ENCODE results near the gene SH3TC2.
A peak's percentile ranks its signal among the peaks of the same experiment; 100 is the strongest.

SH3TC2 gene

DNA sequence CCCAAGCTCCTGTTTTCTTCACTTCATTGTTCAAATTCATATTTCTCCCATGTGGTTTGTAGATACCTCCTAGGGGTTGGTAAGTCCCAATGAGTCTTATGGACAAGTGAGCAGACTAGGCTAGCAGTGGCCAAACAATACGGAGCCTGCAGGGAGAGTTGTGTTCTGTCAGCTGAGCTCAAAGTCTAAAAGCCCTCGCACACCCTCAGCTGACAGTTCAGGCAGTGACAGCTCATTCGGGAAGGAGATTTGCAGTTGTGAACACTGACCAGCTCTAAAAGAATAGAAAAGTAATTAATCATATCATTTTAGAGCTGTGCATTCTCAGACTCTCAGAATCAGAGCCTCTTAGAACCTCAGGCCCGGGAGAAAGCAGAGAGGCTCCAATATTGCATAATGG, 95.1 kb downstream of the SH3TC2 start:
- DNase-seq, result no peak

DNA sequence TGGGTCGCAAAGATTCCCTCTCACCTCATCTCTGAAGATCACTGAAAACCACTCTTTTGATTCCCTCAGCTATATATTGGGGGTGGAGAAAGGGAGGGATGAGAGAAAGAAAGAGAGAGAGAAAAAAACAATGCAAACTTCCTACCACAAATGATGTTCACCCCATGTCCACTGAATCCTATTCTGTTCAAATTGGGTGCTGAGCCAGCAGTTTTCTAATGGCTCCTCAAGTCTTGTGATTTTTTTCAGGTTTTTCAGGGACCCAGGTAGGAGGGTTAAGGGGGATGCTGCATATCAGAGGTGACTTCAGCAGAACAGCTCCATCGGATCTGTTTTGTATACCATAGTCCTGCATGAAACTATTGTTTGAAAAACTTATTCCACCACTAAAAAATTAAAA, 95.9 kb downstream of the SH3TC2 start:
- DNase-seq, result no peak

DNA sequence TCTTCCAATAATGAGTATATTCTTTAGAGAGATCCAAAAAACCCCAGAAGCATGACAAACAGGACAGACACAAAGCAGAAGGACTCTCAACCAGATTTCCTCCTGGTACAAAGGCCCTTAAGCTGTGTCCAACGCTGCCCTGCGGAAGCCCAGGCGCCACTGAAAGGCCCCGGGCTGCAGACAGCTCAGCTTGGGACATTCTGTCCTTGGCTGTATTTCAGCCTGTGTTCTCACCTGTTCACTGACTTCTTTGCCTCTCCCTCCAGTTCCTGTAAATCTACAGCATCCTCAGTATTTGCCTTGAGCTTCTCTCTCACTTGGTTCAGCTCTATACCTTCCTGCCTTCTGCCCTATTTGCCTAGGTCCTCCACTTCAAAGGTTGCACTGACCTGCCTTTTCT, 96.5 kb downstream of the SH3TC2 start:
- no peak for DNase-seq

DNA sequence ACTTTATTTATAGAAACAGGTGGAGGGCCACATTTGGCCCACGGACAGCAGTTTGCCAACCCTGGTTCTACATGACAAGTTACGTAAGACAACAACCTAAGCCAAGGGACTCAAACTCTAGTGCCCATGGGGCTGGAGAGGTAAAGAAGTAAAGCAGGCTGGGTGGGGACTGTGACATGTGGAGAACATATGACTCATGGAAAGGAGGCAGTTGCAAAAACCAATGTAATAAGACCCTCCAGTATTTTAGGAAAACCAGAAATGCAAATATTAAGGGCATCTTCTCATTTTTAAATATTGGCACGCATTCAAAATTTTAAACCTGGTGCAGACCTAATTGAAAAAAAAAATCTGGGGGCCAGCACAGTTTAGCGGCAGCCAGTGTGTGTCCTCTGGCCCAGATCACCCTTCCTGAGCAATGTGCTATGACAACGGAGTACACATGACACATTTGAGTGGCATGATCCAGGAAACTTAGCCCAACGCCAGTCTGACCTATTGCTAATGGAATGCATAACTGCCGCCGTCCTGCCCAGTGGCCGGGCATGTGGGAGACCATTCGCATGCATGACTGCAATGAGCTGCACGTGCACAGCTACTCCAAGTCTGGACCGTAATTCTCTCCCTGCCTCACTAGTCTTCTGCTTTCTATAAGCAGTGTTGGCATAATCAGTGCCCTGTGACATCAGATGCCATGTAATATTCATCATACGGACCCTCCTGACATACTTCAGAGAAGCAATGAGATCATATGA, 97.2 kb downstream of the SH3TC2 start:
- DNase-seq, result no peak

DNA sequence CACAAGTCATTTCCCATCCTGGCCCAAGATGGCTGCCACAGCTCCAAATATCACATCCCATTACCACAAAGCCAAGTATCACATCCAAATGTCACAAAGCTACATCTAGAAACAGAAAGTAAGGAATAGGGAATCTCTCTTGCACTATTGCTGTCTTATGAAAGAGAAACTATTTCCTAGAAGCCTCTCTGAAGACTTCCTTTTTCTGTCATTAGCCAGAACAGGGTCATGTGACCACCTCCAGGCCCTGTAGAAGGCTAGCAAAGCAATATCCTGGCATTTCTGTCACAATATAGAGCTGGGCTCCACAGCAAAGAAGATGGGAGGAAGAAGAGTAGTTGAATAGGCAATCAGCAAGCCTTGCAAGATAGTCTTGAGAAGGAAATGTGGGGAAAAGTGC, 99.2 kb downstream of the SH3TC2 start:
- peak; percentile 96 for DNase-seq

DNA sequence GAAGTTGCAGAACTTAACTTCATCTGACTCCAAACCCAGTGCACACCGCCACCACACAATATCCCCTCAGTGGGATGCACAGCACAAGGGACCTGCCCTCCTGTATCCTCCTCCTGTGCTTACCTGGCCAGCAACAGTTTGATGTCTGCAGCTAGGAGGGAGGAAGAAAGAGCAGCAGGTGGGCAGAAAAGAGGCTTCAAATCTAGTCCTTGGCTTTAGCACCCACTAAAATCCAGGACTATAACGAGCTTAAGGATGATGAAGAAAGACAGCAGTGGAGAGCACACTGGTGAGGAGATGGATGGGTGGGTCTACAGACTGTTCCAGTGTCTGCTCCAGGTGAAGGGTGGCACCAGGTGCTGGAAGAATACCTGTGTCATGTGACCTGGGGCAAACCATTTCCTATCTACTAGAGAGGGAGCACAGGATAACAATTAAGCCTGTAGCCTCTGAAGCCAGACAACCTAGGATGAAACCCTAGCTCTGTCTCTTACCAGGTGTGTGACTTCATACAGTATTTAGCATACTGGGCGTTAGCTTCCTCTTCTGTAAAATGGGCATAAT, 100.0 kb downstream of the SH3TC2 start:
- no peak for DNase-seq

DNA sequence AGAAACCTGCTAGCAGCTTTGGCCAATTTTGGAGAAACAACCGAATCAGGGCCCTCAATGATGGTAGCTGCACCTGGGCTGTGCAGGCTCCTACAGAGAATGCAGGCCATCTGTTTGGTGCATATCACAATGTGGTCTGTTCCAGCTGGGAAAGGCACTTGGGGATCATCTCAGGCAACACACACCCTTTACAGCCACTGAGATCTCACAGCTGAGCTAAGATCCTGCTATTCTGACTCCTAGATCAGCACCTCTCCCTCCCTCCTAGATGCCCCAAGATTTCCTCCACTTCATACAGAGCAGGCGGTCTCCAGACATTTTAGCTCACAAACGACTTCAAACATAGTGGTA, 100.7 kb downstream of the SH3TC2 start:
- no peak for DNase-seq

DNA sequence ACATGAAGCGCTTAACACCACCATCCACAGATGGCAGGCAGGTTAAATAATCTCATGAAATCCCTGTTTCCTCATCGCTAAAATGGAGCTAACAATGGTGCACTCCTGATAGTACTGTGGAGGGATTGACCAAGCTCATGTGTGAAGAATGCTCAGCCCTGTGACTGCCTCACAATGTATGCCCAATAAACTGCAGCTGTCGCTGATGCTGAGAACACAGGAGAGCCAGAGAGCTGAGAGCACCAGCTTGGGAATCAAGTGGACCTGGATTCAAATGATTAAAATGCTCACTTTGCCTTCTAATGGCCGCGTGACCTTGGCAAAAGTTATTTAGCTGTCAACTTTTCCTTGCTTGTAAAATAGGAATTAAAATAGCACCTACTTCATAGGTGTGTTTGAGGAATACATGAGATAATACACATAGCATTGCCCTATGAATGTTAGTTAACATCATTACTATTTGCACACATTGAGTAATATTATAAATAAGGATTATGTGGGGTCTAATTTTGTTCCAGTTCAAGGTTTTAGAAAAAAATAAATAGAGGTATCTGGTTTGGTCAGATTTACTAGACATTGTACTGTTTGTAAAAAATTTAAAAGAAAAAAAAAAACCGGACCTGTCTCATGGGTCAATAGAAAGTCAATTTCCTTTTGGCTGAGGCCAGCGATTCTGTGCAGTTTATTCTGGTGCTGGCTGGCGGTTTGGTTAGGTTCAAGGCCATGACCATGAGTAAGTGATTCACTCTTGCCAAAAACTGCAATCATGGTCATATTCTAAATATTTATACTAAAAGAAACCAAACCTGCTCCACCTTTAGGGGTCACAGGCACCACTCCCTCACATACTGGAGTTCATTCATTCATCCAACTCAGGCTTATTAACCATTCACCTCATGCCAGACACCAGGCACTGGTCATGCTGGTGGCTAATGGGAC, 101.3 kb downstream of the SH3TC2 start:
- no peak for DNase-seq

DNA sequence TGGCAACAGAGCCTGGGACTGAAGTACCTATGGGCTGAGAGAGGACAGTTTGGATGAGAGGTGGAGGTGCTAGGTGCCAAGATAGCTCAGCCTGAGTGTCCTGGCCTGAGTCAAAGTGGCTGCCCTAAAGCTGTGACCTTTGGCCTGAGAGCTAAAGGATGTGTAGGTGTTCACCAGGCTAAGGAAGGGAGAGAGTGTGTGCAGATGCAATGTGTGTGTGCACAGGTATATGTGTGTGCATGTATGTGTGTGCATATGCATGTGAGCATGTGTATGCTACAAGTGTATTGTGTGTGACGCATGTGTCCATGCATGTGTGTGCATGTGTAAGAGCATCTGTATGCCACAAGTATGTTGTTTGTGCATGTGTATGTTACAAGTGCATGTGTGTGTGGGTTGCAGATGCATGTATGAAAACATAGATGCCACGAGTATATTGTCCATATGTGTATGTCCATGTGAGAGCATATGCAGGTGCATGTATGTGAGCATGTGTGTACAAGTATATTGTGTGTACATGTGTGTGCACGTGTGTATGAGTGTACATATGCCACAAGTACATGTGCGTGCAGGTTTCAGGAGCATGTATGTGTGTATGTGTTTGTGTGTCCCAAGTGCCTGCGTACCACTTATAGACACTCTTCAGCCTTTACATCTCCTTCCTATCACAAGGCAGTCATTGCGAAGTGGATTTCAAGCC, 102.6 kb downstream of the SH3TC2 start:
- no peak for DNase-seq

DNA sequence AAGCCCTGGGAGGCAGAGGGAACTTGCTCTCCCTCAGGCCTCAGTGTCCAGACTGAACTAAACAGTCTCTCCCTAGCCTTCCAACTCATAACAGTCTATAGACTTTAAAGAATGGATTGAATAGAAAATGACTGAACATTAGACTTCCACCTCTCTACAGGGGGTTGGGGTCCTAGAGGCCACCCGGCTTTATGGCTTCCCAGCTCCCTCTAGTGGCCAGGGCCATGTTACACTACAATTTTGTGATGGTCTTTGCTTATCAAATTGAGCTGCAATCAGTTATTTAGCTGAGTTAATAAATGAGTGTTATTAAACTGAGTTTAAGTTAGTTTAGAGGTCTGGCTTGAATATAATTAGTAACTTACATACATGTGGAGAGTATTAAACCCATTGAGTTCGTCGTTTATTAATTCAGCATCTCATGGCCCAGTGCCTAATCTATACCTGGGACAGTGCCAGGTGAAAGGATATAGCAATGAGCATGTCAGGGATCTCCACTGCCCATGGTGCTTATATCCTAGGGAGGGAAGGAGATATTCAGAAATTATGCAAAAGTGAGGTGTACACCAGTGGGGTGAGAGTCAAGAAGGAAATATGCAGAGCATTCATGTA, 105.2 kb downstream of the SH3TC2 start:
- peak; percentile 48 for DNase-seq

DNA sequence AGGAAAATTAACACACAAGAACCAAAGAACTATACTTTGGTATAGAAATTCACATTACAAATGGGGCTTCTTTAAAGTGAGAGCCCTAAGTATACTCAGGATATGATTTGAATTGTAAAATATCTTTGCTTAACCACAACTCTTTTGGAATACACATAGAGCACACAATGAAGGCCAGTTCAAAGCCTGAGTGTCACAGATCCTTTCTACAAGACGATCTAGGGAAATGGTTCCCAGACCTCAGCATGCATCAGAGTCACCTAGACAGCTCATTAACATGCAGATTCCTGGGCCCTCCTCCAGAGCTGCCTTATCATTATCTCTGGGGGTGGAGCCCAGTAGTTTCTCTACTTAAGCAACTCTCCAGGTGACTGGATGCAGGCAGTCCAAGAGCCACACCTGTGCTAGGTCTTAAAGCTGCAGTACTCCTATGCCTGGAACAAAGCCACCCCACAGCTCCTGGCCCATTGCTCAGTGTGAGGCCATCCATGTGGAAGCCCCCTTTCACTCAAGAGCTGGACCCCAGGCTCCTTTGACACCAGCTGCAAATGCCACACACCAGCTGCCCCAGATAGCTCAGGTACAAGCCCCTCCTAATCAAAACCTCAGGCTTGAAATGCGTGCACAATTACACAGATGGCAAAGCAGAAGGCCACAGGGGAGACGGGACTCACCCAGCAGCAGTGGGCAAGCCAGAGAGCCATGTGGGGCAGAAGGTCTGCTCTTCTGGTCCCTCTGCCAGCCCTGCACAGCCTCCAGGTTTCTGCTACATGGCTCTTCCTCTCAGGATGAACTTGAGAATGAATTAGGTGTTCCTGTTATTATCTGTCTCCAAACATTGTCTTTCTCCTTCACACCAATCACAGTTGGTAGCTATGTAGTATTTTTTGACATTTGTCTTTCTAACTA, 106.1 kb downstream of the SH3TC2 start:
- DNase-seq, result no peak

Data from inflammatory macrophage treated with lipopolysaccharide for 4 hours (primary cell).